HG03097 (cell line): ENCODE measurements around the gene NFRKB.
"Not testable (repeated sequence)": the region's sequence is repeated elsewhere in the genome, so short reads cannot be mapped to it uniquely, and the experiment has no call there.

Source experiments
- ATAC-seq: cut with Tn5 transposase; IDR thresholded peaks from one replicate; pipeline ENCODE4 v1.9.1; 2021; ENCODE audit not compliant: unreplicated experiment, low FRiP score

The NFRKB gene

DNA sequence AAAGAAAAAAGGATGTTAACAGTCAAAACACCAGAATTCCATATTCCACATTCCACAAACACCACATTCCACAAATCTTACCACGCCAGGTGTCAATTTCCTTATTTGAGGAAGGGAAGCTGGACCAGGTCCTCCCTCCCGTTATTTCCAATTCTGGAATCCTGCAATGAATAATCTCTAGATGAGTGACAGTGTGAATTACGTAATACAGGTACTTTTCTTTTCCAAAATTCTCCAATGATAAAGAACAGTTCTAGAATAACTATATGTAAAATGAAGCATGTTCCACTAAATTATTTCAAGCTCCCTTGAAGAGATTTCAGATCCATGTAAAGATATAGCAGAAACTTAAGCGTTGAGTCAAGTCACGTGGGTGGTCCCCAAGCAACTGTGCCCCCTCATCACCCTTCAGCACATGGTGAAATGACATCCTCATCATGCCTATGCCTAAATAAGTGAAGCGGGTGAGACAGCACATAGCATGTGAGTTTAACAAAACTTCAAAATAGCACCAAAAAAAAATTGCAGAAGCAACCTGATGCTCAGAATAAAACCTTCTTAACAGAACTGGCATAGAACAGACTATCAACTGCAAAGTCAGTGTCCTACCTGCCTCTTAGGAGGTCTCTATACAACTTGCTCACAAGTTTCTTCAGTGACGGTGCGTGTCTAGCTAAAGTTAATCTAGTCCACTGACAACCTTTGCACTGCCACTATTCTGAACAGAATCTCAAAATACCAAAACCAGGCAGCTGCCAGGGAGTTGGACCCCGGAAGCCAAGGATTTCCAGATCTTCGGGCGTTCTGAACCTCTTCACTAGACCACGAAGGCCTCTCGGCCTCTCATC lies 876 bp downstream of the NFRKB start:
- no peak for ATAC-seq

GRCh38 chr11:129888451-129888850 lies 6.9 kb downstream of the NFRKB start:
- ATAC-seq: no peak

DNA sequence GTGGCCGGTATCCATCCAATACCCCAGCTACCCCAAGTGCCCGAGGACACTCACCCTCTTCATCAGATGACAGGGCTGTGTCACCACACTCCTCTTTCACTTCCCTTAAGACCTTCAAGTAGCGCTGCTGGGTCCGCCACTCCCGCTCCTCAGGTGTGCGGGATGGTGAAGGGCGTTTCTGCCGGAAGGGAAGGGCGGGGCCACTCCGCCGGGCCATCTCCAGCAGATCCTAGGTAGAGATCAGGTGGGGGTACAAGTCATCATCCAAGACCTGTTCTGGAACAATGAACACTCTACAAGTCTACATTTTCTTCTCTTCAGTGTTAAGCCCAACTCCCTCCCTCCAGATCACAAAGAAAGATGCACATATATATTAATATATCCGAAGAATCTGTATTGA lies 10.0 kb downstream of the NFRKB start:
- no peak for ATAC-seq

DNA sequence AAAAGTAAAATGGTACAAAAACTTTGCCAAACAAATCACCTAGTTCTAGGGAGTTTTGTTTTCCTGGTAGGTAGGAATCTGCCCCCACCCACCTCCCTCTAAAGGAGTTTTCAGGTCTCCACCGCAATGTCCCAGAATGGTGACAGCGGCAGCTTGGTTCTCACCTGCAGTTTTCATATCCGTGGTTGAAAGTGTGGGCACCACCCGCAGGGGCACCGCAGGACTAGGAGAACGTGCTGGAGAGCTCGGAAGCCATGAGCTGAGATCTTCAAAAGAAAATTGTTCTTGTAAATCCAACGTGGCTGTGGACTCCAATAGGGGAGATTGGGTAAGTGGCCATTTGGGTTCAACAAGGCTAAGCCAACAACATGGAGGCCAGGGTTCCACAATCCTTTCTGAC lies 10.8 kb downstream of the NFRKB start:
- ATAC-seq: no peak

DNA sequence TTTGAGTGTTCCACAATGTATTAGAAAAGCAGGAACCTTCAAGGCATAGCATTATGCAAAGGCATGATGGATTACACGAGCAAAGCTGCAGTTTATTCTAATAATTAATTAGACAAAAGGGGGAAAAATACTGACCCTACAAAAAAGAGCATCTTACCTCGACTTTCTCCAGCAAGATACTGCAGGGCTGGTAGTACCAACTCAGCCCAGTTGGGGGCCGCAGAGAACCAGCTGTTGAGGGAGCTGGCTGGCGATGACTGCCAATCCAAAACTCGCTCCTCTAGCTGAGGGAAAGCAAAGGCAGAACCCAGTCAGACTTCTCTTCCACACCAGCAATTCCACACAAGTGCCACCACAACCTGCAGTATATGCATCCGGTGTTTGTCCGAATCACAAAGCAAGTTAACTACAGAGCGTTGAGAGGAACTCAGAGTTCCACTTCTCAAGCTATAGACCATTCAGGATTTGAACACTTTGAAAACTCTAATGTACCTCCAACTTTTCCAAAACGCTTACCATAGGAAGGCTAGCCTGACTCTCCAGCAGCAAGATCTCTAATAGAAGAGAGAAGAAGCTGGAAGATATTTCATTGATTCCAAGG lies 13.7 kb downstream of the NFRKB start:
- ATAC-seq: no peak

DNA sequence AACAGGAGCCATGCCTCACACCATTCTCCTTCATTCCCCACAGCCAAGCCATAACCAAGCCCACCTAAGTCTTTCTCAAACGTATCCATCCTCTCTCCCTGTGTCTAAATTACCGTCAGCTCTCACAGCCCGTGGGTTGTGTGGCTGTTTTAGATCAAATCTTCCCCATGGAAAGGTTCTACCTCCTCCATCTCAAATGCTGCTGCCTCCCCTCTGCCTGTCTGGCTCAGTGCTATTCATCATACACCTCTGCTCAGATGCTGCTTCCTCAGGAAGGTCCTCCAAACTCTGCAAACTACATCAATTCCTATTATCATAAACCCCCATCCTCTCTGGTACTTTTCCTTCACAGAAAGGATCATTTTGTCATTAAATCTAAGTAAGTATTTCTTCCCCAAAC lies 15.1 kb downstream of the NFRKB start:
- ATAC-seq: no peak

DNA sequence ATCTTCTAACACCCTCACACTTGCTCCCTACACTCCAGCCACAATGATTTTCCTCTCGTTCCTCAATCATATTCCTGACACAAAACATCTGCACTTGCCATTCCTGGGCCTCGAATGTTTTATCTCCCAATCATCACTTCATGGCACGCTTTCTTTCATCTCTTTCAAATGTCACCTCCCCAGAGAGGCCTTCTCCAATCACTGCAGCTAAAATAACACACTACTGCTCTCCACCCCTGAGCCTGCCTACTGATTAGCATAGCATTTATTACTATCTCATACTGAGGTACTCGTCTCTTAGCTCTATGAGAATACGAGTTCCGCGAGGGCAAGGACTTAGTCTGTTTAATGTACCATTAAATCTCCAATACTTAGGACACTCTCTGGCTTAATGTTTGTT lies 23.5 kb downstream of the NFRKB start:
- ATAC-seq: no peak

GRCh38 chr11:129868626-129869025 lies 26.8 kb downstream of the NFRKB start:
- ATAC-seq: not testable (repeated sequence)

GRCh38 chr11:129866311-129866710 lies 29.1 kb downstream of the NFRKB start:
- no peak for ATAC-seq

DNA sequence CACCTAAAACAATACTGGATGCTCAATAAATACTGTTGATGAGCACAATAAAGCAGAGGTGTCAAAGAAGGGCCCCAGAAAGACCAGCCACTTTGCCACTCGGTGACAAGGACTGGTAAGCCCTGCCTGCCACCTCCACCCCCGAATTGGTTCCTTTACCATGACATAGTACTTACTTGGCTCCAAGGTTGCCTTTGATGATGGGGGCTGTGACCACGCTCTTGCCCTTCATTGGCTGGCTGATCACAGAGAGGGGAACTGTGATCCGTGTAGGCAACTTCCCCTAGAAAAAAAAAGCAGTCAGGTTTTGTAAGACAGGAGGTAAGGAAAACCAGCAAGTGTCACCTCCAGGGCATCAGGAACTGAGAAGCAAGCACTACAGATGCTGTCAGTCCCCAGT lies 29.7 kb downstream of the NFRKB start:
- no peak for ATAC-seq

DNA sequence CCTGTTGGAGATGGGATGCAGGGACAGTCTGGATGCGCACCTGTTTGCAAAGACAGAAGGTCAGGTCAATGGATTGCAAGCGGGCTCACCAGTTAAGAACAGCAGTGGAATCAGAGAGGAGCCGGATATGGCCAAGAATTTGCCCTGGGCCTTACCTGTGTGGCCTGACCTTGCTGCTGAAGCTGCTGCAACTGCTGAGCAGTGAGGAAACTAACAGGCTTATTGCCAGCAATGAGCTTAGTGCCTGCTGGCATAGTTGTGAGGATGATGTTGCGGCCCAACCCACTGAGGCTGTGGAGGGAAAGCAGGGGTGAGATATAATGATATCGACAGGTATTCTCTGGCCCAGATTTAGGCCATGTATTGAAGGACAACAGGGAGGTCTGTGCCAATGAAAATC lies 30.6 kb downstream of the NFRKB start:
- no peak for ATAC-seq

DNA sequence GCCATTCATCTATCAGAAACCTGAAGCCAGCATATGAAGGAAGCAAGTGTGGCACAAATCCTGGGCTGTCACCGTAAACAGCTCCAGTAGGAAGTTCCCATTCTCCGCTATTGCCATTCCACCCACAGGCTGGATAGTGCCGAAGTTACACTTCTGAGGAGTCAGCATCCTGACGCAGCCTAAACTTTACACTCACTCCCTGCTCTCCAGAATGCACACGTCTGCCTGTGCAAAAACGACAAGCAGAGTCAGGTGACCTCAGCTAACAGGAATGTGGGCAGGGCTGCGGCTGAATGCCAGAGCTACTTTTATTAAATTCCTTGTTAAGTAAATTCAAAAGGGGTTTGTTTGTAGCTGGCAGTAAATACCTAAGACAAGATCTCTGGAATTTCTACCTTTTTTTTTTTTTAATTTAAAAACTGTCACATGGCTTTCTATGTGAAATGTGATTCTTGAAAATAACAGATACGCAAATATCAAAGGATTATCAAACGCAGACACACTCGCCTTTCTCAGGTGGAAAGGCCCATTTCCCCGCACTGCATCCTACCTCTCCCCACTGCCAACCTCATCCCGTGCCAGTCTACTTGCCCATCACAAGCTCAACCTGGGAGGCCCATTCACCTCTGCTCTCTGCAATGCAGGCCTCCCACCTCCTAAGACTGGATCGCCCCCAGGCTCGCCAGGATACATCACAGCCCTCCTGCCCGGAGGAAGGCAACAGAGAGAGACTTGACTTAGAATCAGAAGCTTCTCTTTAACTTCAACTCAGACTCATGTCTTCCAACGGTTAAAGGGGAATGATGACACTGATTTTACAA lies 33.5 kb downstream of the NFRKB start:
- ATAC-seq: no peak

- no peak for ATAC-seq
These were observed 39.3 kb downstream of the NFRKB start for GRCh38 chr11:129856036-129856435.

GRCh38 chr11:129855086-129855485 lies 40.3 kb downstream of the NFRKB start:
- ATAC-seq: no peak

GRCh38 chr11:129854232-129854805 lies 41.1 kb downstream of the NFRKB start:
- ATAC-seq: no peak

DNA sequence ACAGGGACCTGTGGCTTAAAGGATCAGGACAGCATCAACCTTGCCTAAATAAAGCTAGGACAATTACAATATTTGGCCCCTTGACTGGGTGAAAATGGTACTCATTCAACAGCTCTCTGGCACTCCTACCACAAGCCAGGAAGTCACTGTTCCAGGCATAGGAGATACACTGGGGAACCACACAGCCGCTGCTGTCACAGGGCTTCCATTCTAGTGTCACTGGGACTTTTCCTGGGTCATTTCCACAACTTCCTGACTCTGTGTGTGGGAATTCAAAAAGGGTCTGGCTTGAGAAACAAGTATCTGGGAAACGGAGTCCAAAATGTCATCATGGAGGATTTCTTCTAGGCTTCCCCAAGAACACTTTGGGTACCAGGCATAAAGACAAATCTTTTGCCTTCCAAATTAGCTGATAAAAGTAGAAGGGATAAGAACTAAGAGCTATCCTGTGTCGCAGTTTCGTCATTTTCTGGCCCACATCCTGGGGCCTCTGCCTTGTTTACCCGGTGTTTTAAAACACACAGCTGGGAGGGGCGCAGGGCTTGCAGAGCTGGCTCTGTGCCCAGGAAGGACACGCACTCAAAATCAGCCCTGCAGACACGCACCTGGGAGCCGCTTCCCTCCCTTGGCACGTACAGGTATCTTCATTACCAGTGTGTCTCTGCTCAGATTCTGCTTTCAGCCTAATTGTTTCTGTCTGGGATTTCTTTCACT lies 41.7 kb downstream of the NFRKB start:
- ATAC-seq: no peak

GRCh38 chr11:129852125-129852740 lies 43.1 kb downstream of the NFRKB start:
- ATAC-seq: no peak

DNA sequence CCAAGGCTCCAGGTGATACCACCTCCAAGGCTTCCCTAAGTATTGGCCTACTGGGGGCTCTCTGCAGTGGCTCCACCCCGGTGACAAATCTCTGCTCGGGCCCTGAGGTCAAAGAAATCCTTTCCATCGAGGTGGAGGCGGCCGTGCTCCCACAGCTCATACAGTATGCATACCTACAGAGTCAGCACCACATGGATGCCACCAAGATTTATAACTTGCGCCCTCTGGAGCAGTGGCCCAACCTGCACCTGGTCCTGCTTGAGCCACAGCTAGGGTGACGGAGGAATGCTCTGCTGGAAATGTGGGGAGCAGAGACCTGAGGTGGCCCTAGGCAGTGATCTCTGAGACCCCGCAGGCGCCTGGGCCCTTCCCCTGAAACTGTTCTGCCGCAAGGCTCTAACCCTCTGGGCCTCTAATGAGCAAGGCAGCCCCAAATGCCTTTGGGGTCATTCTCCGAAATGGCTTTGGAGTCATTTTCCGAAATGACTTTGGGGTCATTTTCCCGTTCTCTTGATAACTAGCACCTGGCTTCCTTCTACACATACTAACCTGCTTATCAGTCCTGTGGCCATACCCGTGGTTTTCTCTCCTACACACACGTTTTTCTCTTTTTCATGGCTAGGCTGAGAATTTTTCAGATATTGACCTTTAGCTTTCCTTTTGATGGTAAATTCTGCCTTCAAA lies 45.8 kb downstream of the NFRKB start:
- ATAC-seq: no peak

GRCh38 chr11:129847361-129847760 lies 48.0 kb downstream of the NFRKB start:
- ATAC-seq: not testable (repeated sequence)
